Liver (tissue), 9 donors: ENCODE measurements around the gene AP3B1. TPM values are rescaled to one million over a fixed set of nuclear protein-coding genes. Genes with fewer than 3 reads are reported as not detected.

Source experiments
- DNase-seq: peaks from one replicate; pipeline ENCODE4 v3.0.0-alpha.2; 2017; ENCODE audit warnings: low spot score
- H3K27ac ChIP-seq, 2 donors: one replicate each; pipeline ENCODE4 v1.7.0; 2013; ENCODE audit warnings: inconsistent platforms in 2 of 2, low read length in 2 of 2, control low read depth in 1 of 2, low read depth in 1 of 2, mild to moderate bottlenecking in 1 of 2
- H3K27me3 ChIP-seq, 4 donors: one replicate each; pipeline versions ENCODE4 v1.6.1 to v1.7.0; 2013; ENCODE audit warnings: low read length in 3 of 4, inconsistent platforms in 1 of 4, mild to moderate bottlenecking in 1 of 4, moderate library complexity in 1 of 4; ENCODE audit not compliant: control insufficient read depth in 4 of 4, insufficient read depth in 4 of 4
- H3K36me3 ChIP-seq, 4 donors: one replicate each; pipeline versions ENCODE4 v1.6.1 to v1.7.0; 2013; ENCODE audit warnings: low read length in 3 of 4, mild to moderate bottlenecking in 3 of 4, low read depth in 1 of 4, moderate library complexity in 1 of 4; ENCODE audit not compliant: control insufficient read depth in 4 of 4, insufficient read depth in 3 of 4
- H3K4me1 ChIP-seq, 4 donors: one replicate each; pipeline versions ENCODE4 v1.6.1 to v1.7.0; 2013; ENCODE audit warnings: low read length in 3 of 4, mild to moderate bottlenecking in 3 of 4, moderate library complexity in 1 of 4; ENCODE audit not compliant: control insufficient read depth in 4 of 4, insufficient read depth in 4 of 4
- H3K4me3 ChIP-seq, 3 donors: one replicate each; pipeline versions ENCODE4 v1.6.1 to v1.7.0; 2013; ENCODE audit warnings: low read length in 3 of 3, control low read depth in 1 of 3, low read depth in 1 of 3, mild to moderate bottlenecking in 1 of 3
- H3K9ac ChIP-seq, 2 donors: one replicate each; pipeline ENCODE4 v1.7.0; 2013; ENCODE audit warnings: low read length in 2 of 2, mild to moderate bottlenecking in 2 of 2, moderate library complexity in 2 of 2, control low read depth in 1 of 2, low read depth in 1 of 2
- H3K9me3 ChIP-seq, 4 donors: one replicate each; pipeline versions ENCODE4 v1.6.1 to v1.7.0; 2013; ENCODE audit warnings: low read length in 3 of 4; ENCODE audit not compliant: control insufficient read depth in 4 of 4
- EGR1 ChIP-seq, 2 donors: IDR thresholded peaks; 2 replicates each; pipeline ENCODE4 v1.6.1; 2016 to 2018; ENCODE audit warnings: antibody characterized with exemption in 2 of 2, low read depth in 2 of 2
- FOXA1 ChIP-seq: IDR thresholded peaks from 2 replicates; pipeline ENCODE4 v1.6.1; 2016; ENCODE audit warnings: antibody characterized with exemption
- FOXA2 ChIP-seq: IDR thresholded peaks from 2 replicates; pipeline ENCODE4 v1.6.1; 2016; ENCODE audit warnings: antibody characterized with exemption
- HNF4A ChIP-seq, 2 donors: conservative IDR thresholded peaks; 2 replicates each; pipeline ENCODE4 v1.6.1; 2016; ENCODE audit warnings: antibody characterized with exemption in 2 of 2, mild to moderate bottlenecking in 2 of 2
- HNF4G ChIP-seq: IDR thresholded peaks from 2 replicates; pipeline ENCODE4 v1.6.1; 2016; ENCODE audit warnings: antibody characterized with exemption
- JUND ChIP-seq, 2 donors: IDR thresholded peaks; 2 replicates each; pipeline ENCODE4 v1.6.1; 2016; ENCODE audit warnings: antibody characterized with exemption in 2 of 2
- NR2F2 ChIP-seq: IDR thresholded peaks from 2 replicates; pipeline ENCODE4 v1.6.1; 2016; ENCODE audit warnings: antibody characterized with exemption
- RAD21 ChIP-seq, 2 donors: IDR thresholded peaks; 2 replicates each; pipeline ENCODE4 v1.6.1; 2016; ENCODE audit warnings: antibody characterized with exemption in 2 of 2, mild to moderate bottlenecking in 2 of 2
- RXRA ChIP-seq, 2 donors: IDR thresholded peaks; 2 replicates each; pipeline ENCODE4 v1.6.1; 2017 to 2018; ENCODE audit warnings: antibody characterized with exemption in 2 of 2, mild to moderate bottlenecking in 1 of 2
- SP1 ChIP-seq: IDR thresholded peaks from 2 replicates; pipeline ENCODE4 v1.6.1; 2018; ENCODE audit warnings: antibody characterized with exemption, mild to moderate bottlenecking
- TAF1 ChIP-seq: conservative IDR thresholded peaks from 2 replicates; pipeline ENCODE4 v1.6.1; 2016; ENCODE audit warnings: antibody characterized with exemption, mild to moderate bottlenecking
- YY1 ChIP-seq: IDR thresholded peaks from 2 replicates; pipeline ENCODE4 v1.6.1; 2016; ENCODE audit warnings: antibody characterized with exemption, mild to moderate bottlenecking
- WGBS: extraction: QIAGEN DNeasy Blood & Tissue Kit; methylation state at CpG from one replicate; pipeline ENCODE4 v1.1.7; 2013; 5-methylcytosine and 5-hydroxymethylcytosine counted together
- polyA plus RNA-seq, 2 donors: library from polyadenylated mRNA; stranded (reverse) in 1 of 2; unstranded in 1 of 2; fragments of 200-250 nt in 1 of 2; fragments of >200 nt in 1 of 2; fragmentation: Nextera tagmentation in 1 of 2; extraction: Ambion mirVana in 1 of 2; gene quantifications; one replicate each; pipeline versions ENCODE4 v1.2.1 to v1.2.3, GENCODE V29; 2013 to 2015
- total RNA-seq, 2 donors: library from RNA; depleted of rRNA; stranded (reverse); fragments of >200 nt; gene quantifications; one replicate each; pipeline ENCODE4 v1.2.3, GENCODE V29; 2014
- TF ChIP-seq, protein P1 (sequence below): IDR thresholded peaks from 2 replicates; pipeline ENCODE4 v1.6.1; 2016; ENCODE audit warnings: antibody characterized with exemption
- TF ChIP-seq, protein P2 (sequence below): IDR thresholded peaks from 2 replicates; pipeline ENCODE4 v1.6.1; 2016; ENCODE audit warnings: antibody characterized with exemption
- TF ChIP-seq, protein P3 (sequence below): IDR thresholded peaks from 2 replicates; pipeline ENCODE4 v1.6.1; 2016; ENCODE audit warnings: antibody characterized with exemption
- donor health status: healthy.
- donor health status: healthy.
- donor health status: healthy.
- donor health status: healthy.
- donor health status: healthy.

Gene AP3B1
- total and polyA plus RNA-seq, 4 donors = 8.2 to 23.1 (median 14.4) TPM

DNA sequence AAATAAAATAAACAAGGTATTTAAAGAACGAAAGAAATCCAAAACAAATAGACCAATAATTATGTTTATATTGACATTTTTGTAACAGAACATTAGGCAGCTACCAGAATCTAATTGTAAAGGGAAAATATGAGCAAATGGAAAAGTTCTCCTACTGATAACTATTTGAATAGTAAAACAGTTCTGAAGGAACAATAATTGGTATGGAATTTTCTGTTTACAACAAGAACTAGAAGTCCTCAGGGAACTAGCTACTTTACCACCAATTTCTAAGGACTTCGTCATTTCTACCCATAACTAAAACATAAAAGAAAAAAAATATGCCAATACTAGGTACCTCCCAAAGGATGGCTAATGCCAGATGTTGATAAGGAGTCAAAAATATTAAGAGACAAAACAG is 58.5 kb downstream of the AP3B1 start:
- Histone ChIP-seq H3K4me3 (no peak overlapping the region), H3K27ac (no peak overlapping the region), H3K36me3 (peaks cover 0 to 6% (median 0%) of the 10 kb centered on the region in 4 donors), H3K9me3 (no peaks in the 10 kb centered on the region), H3K27me3 (no peaks in the 10 kb centered on the region), H3K9ac (no peak overlapping the region), H3K4me1 (no peaks in the 10 kb centered on the region)
- WGBS = 86% methylated on average over 2 of the region's 2 CpGs
- DNase-seq = no peak
- TF ChIP-seq, protein P1, sequence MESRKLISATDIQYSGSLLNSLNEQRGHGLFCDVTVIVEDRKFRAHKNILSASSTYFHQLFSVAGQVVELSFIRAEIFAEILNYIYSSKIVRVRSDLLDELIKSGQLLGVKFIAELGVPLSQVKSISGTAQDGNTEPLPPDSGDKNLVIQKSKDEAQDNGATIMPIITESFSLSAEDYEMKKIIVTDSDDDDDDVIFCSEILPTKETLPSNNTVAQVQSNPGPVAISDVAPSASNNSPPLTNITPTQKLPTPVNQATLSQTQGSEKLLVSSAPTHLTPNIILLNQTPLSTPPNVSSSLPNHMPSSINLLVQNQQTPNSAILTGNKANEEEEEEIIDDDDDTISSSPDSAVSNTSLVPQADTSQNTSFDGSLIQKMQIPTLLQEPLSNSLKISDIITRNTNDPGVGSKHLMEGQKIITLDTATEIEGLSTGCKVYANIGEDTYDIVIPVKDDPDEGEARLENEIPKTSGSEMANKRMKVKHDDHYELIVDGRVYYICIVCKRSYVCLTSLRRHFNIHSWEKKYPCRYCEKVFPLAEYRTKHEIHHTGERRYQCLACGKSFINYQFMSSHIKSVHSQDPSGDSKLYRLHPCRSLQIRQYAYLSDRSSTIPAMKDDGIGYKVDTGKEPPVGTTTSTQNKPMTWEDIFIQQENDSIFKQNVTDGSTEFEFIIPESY = no peak

DNA sequence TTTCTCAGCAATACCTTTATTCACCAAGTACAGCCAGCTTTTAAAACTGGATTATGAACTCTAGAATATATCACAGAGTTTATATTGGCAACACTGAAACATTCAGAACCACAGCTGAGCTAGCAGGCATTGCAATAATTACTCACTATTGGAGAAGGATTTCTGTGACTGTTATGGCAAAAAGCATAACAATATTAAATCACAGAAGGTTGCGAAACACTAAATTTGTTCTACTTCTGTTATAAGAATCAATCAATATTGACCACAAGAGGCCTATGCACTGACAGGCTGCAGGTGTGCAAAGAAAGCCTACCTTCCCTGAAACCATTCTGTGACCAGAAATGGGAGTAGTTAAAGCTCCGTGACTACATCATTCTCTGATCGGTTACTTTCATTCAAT is 59.2 kb downstream of the AP3B1 start:
- Histone ChIP-seq H3K4me1 (peaks cover 0 to 2% (median 0%) of the 10 kb centered on the region in 4 donors), H3K4me3 (no peak overlapping the region), H3K9me3 (no peaks in the 10 kb centered on the region), H3K9ac (no peak overlapping the region), H3K36me3 (peaks cover 0 to 6% (median 0%) of the 10 kb centered on the region in 4 donors), H3K27ac (no peak overlapping the region), H3K27me3 (no peaks in the 10 kb centered on the region)
- TF ChIP-seq JUND (IDR thresholded peaks at IDR 0.05) (no peak), TAF1 (no peak), YY1 (no peak), FOXA1 (no peak), HNF4G (no peak), RXRA (IDR thresholded peaks at IDR 0.05) (no peak), RAD21 (IDR thresholded peaks at IDR 0.05) (no peak)
- TF ChIP-seq, protein P2, sequence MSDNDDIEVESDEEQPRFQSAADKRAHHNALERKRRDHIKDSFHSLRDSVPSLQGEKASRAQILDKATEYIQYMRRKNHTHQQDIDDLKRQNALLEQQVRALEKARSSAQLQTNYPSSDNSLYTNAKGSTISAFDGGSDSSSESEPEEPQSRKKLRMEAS = no peak
- no peak for DNase-seq
- 93% methylated on average over 3 of the region's 3 CpGs for WGBS

DNA sequence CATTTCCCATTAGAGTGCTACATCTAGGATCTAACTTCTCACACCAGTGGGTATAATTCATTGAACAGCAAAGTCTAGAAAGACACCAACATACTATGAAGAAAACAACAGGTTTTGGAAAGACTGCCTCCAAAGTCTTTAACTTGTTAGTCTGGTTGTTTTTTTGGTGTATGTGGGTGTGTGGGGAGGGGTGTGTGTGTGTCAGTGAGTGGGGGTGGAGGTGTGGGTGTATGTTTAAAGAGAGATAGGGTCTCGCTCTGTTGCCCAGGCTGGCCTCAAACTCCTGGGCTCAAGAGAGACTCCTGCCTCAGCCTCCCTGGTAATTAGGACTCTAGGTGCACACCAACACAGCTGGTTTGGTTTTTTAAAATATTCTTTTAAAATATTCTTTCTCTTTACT is 59.7 kb downstream of the AP3B1 start:
- Histone ChIP-seq H3K36me3 (peaks cover 0 to 3% (median 0%) of the 10 kb centered on the region in 4 donors), H3K4me3 (no peak overlapping the region), H3K27me3 (no peaks in the 10 kb centered on the region), H3K9ac (no peak overlapping the region), H3K4me1 (peaks cover 0 to 2% (median 0%) of the 10 kb centered on the region in 4 donors), H3K27ac (no peak overlapping the region), H3K9me3 (no peaks in the 10 kb centered on the region)
- no peak for DNase-seq
- TF ChIP-seq FOXA1 = no peak
- TF ChIP-seq, protein P3, sequence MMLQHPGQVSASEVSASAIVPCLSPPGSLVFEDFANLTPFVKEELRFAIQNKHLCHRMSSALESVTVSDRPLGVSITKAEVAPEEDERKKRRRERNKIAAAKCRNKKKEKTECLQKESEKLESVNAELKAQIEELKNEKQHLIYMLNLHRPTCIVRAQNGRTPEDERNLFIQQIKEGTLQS = no peak
- TF ChIP-seq FOXA2 = no peak
- TF ChIP-seq YY1 = no peak
- TF ChIP-seq, protein P1 = no peak
- TF ChIP-seq EGR1 (IDR thresholded peaks at IDR 0.05; ENCODE audit: low read depth in 2 of 2) = no peak
- no peak for TF ChIP-seq HNF4A (conservative IDR thresholded peaks at IDR 0.05)
- TF ChIP-seq NR2F2 = no peak
- TF ChIP-seq RXRA (IDR thresholded peaks at IDR 0.05) = no peak
- TF ChIP-seq SP1 = no peak
- 98% methylated on average over 1 of the region's 1 CpG for WGBS
